HEK293 (cell line): ENCODE data around the gene IRF8.

Experiments used
- CTCF ChIA-PET: fragments of 350-600 bp; formaldehyde crosslinking; extraction: SDS; loops from one replicate; lab custom pipeline; 2021; ENCODE audit warnings: antibody characterized with exemption; lab: Yijun Ruan, JAX
- POLR2A ChIA-PET: fragments of 300-600 bp; formaldehyde crosslinking; extraction: SDS; loops from one replicate; lab custom pipeline; 2020; ENCODE audit warnings: antibody characterized with exemption, inconsistent platforms; lab: Yijun Ruan, JAX
- H3K27ac ChIP-seq: fragments of 200-500 bp; sonication (Bioruptor generic); 2 replicates; pipeline ENCODE4 v1.5.1; 2014; ENCODE audit warnings: low read depth, low read length, control low read depth, inconsistent platforms; ENCODE audit errors: extremely low read depth
- H3K36me3 ChIP-seq, 2 experiments: fragments of 200-500 bp in 1 of 2; sonication (Bioruptor generic) in 1 of 2; 1 replicate in 1 of 2; 2 replicates in 1 of 2; pipeline ENCODE4 v1.5.1; 2014 to 2017; ENCODE audit warnings: inconsistent platforms in 2 of 2, low read length in 2 of 2; ENCODE audit not compliant: control insufficient read depth in 2 of 2, insufficient read depth in 1 of 2
- H3K4me1 ChIP-seq: fragments of 200-500 bp; sonication (Bioruptor generic); 2 replicates; pipeline ENCODE4 v1.5.1; 2014; ENCODE audit warnings: mild to moderate bottlenecking, low read length, inconsistent platforms; ENCODE audit not compliant: control insufficient read depth, insufficient read depth
- H3K4me3 ChIP-seq: 2 replicates; pipeline ENCODE4 v1.5.1; 2011; ENCODE audit warnings: low read depth, mild to moderate bottlenecking, control low read depth, low read length, moderate library complexity
- H3K9me3 ChIP-seq: fragments of 200-500 bp; sonication (Bioruptor generic); 2 replicates; pipeline ENCODE4 v1.5.1; 2014; ENCODE audit warnings: low read depth, low read length, inconsistent platforms; ENCODE audit not compliant: control insufficient read depth, insufficient read depth
- PRDM1 ChIP-seq: fragments of 450-650 bp; formaldehyde crosslinking; IDR thresholded peaks from 2 replicates; pipeline ENCODE4; 2016; ENCODE audit warnings: missing biosample characterization, missing genetic modification characterization
- SP3 ChIP-seq: fragments of 450-650 bp; formaldehyde crosslinking; IDR thresholded peaks from 2 replicates; pipeline ENCODE4 v1.5.1; 2016; ENCODE audit warnings: missing biosample characterization, missing genetic modification characterization
- SP7 ChIP-seq: fragments of 450-650 bp; formaldehyde crosslinking; IDR thresholded peaks from 2 replicates; pipeline ENCODE4 v1.5.1; 2016; ENCODE audit warnings: missing biosample characterization, missing genetic modification characterization
- YY2 ChIP-seq: fragments of 450-650 bp; formaldehyde crosslinking; IDR thresholded peaks from 2 replicates; pipeline ENCODE4 v1.5.1; 2016; ENCODE audit warnings: missing biosample characterization, missing genetic modification characterization
- ZBTB8A ChIP-seq: fragments of 450-650 bp; formaldehyde crosslinking; IDR thresholded peaks from 2 replicates; pipeline ENCODE4 v1.5.1; 2016; ENCODE audit warnings: missing biosample characterization, missing genetic modification characterization
- ZFHX2 ChIP-seq: fragments of 450-650 bp; formaldehyde crosslinking; conservative IDR thresholded peaks from 2 replicates; pipeline ENCODE4 v1.5.1; 2016; ENCODE audit warnings: missing biosample characterization, missing genetic modification characterization
- ZNF157 ChIP-seq: fragments of 450-650 bp; formaldehyde crosslinking; IDR thresholded peaks from 2 replicates; pipeline ENCODE4 v1.5.1; 2016; ENCODE audit warnings: missing biosample characterization, missing genetic modification characterization
- ZNF202 ChIP-seq: fragments of 450-650 bp; formaldehyde crosslinking; IDR thresholded peaks from 2 replicates; pipeline ENCODE4 v1.5.1; 2016; ENCODE audit warnings: missing biosample characterization, missing genetic modification characterization, borderline replicate concordance
- ZNF24 ChIP-seq: fragments of 450-650 bp; formaldehyde crosslinking; IDR thresholded peaks from 2 replicates; pipeline ENCODE4 v1.5.1; 2016; ENCODE audit warnings: missing biosample characterization, missing genetic modification characterization
- ZNF302 ChIP-seq: fragments of 450-650 bp; formaldehyde crosslinking; IDR thresholded peaks from 2 replicates; pipeline ENCODE4 v1.5.1; 2016; ENCODE audit warnings: missing biosample characterization, missing genetic modification characterization, low read depth
- ZNF324 ChIP-seq: fragments of 450-650 bp; formaldehyde crosslinking; IDR thresholded peaks from 2 replicates; pipeline ENCODE4 v1.5.1; 2016; ENCODE audit warnings: missing biosample characterization, missing genetic modification characterization
- ZNF354C ChIP-seq: fragments of 450-650 bp; formaldehyde crosslinking; IDR thresholded peaks from 2 replicates; pipeline ENCODE4 v1.5.1; 2016; ENCODE audit warnings: missing biosample characterization, missing genetic modification characterization, low read depth, borderline replicate concordance
- ZNF426 ChIP-seq: fragments of 450-650 bp; formaldehyde crosslinking; IDR thresholded peaks from 2 replicates; pipeline ENCODE4 v1.5.1; 2017; ENCODE audit warnings: missing biosample characterization, missing genetic modification characterization, mild to moderate bottlenecking, inconsistent platforms, moderate library complexity
- ZNF433 ChIP-seq: fragments of 450-650 bp; formaldehyde crosslinking; IDR thresholded peaks from 2 replicates; pipeline ENCODE4 v1.5.1; 2016; ENCODE audit warnings: missing biosample characterization, missing genetic modification characterization, low read depth
- ZNF510 ChIP-seq: fragments of 450-650 bp; formaldehyde crosslinking; IDR thresholded peaks from 2 replicates; pipeline ENCODE4 v1.5.1; 2018; ENCODE audit warnings: mild to moderate bottlenecking, missing genetic modification characterization, missing biosample characterization; ENCODE audit not compliant: insufficient replicate concordance
- ZNF629 ChIP-seq: fragments of 450-650 bp; formaldehyde crosslinking; IDR thresholded peaks from 2 replicates; pipeline ENCODE4 v1.5.1; 2017; ENCODE audit warnings: missing biosample characterization, missing genetic modification characterization
- ZXDB ChIP-seq: fragments of 450-650 bp; formaldehyde crosslinking; IDR thresholded peaks from 2 replicates; pipeline ENCODE4 v1.5.1; 2016; ENCODE audit warnings: missing biosample characterization, missing genetic modification characterization
- TF ChIP-seq, protein P1 (sequence below): fragments of 450-650 bp; formaldehyde crosslinking; IDR thresholded peaks from 2 replicates; pipeline ENCODE4 v1.5.1; 2016; ENCODE audit warnings: missing biosample characterization, missing genetic modification characterization, borderline replicate concordance
- TF ChIP-seq, protein P2 (sequence below): fragments of 450-650 bp; formaldehyde crosslinking; IDR thresholded peaks from 2 replicates; pipeline ENCODE4 v1.5.1; 2016; ENCODE audit warnings: missing biosample characterization, missing genetic modification characterization, low read depth
- TF ChIP-seq, protein P3 (sequence below): fragments of 450-650 bp; formaldehyde crosslinking; IDR thresholded peaks from 2 replicates; pipeline ENCODE4 v1.5.1; 2016; ENCODE audit warnings: missing biosample characterization, missing genetic modification characterization
- TF ChIP-seq, protein P4 (sequence below): fragments of 450-650 bp; formaldehyde crosslinking; IDR thresholded peaks from 2 replicates; pipeline ENCODE4 v1.5.1; 2016; ENCODE audit warnings: missing biosample characterization, missing genetic modification characterization

Gene IRF8

DNA sequence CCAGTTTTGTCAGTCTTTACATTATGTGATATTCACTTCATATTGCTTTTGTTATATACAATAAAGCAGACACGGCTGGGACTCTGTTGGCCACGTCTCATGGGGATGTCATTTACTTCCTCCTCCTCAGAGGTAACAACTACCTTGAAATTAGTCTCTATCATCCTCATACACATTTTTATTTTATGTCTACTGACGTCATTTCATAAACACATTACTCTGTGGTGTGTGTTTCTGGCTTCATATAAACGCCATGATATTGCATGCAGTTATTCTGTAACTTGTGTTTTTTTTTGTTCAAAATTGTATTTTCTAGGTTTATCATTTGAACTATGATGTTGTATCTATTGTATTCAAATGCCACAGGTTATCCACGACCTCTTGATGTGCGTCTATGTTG, 13.4 kb upstream of the IRF8 start (continued):
- TF ChIP-seq ZNF157 (tag by site-specific recombination) (no peak), ZNF354C (tag by site-specific recombination) (no peak), ZBTB8A (tag by site-specific recombination) (no peak), ZNF202 (tag by site-specific recombination) (no peak), ZXDB (no peak)
- TF ChIP-seq, protein P1, sequence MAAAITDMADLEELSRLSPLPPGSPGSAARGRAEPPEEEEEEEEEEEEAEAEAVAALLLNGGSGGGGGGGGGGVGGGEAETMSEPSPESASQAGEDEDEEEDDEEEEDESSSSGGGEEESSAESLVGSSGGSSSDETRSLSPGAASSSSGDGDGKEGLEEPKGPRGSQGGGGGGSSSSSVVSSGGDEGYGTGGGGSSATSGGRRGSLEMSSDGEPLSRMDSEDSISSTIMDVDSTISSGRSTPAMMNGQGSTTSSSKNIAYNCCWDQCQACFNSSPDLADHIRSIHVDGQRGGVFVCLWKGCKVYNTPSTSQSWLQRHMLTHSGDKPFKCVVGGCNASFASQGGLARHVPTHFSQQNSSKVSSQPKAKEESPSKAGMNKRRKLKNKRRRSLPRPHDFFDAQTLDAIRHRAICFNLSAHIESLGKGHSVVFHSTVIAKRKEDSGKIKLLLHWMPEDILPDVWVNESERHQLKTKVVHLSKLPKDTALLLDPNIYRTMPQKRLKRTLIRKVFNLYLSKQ = no peak

DNA sequence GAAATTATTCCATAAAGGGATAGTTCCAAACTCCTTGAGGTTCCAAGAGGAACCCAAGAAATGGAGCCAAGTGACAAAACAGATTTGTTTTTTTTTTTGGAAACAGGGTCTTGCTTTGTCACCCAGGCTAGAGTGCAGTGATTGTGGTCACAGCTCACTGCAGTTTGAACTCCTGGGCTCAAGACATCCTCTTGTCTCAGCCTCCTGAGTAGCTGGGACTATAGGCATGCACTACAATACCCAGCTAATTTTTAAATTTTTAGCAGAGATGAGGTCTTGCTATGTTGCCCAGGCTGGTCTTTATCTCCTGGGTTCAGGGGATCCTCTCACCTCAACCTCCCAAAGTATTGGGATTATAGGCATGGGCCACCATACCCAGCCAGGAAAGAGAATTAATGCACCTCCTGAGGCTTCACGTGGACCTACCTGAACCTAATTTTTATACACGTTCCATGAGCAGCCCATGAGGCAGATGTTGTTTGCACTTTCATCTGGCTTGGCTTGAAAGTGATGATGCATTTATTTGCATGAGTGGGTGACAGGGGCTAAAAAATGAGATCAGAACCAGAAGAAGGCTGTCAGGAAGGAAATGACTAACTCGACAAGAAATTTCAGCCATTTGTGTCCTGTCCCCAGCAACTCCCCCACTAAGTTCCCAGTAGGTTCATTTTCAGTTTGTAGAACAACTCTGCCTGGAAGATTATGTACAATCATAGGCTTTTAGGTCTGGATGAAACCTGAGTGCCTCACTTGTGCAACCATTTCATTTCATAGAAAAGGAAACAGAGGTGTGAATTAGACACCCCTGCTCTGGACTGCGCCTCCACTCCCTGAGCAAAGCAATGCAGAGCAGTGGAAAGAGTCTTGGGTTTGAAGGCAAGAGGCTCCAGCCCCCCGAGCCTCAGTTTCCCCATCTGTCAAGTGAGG, 10.3 kb upstream of the IRF8 start:
- ChIA-PET CTCF (no interaction called here), POLR2A (no interaction called here)
- Histone ChIP-seq H3K4me3 (no peak overlapping the region), H3K4me1 (no peaks in the 10 kb centered on the region), H3K27ac (no peak overlapping the region), H3K9me3 (no peaks in the 10 kb centered on the region), H3K36me3 (no peaks in the 10 kb centered on the region)
- TF ChIP-seq YY2 = no peak
- TF ChIP-seq, protein P2, sequence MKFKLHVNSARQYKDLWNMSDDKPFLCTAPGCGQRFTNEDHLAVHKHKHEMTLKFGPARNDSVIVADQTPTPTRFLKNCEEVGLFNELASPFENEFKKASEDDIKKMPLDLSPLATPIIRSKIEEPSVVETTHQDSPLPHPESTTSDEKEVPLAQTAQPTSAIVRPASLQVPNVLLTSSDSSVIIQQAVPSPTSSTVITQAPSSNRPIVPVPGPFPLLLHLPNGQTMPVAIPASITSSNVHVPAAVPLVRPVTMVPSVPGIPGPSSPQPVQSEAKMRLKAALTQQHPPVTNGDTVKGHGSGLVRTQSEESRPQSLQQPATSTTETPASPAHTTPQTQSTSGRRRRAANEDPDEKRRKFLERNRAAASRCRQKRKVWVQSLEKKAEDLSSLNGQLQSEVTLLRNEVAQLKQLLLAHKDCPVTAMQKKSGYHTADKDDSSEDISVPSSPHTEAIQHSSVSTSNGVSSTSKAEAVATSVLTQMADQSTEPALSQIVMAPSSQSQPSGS (tag by site-specific recombination) = no peak
- 0 out of 2 replicates have a peak, but pooled peaks have one; percentile 6 for TF ChIP-seq ZFHX2 (tag by site-specific recombination)
- no peak for TF ChIP-seq ZNF354C (tag by site-specific recombination)

DNA sequence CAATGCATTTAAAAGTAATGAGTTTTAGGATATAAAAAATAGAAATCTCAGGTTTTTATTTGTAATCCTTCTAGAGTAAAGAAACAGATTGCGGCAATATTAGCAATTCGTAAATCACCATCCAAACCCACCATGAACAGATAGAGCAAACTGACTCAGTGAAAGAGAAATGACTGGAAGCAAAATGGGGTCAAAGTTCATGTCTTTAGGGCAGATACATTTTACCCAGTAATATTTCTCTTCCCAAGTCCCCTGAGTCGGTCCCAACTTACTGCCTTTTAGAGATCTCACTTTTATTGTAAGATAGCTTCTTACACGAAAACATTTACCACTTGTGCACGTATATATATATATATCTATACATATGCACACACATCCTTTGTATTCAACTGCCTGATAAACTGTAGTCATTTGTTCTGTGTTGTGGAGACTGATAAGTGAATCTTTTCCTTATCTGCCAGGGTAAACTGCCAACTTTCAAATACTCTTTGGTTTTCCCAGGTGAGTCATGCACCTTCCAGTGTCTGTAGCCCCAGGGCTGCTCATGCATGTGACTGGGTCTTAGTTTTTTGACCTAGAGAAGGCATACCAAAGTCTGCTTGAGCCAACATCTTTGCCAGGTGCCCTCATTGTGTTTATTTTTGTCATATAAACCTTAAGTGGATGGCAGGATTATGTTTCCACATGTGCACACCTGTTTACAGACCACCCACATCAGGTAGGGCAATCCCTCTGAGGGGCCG, 7.8 kb upstream of the IRF8 start:
- TF ChIP-seq ZNF302 (tag by site-specific recombination) (no peak), PRDM1 (peak; percentile 48)
- TF ChIP-seq, all 188 proteins: peak for 1
- CTCF ChIA-PET = interaction anchor here (0.6 kb wide), 1 partner anchor 214 kb away, joined by 8 read pairs; no protein-coding TSS in a partner anchor
- no peak overlapping the region for H3K4me3 ChIP-seq
- no peak overlapping the region for H3K27ac ChIP-seq
- no peaks in the 10 kb centered on the region for H3K9me3 ChIP-seq
- POLR2A ChIA-PET = no interaction called here
- H3K36me3 ChIP-seq = no peaks in the 10 kb centered on the region
- no peaks in the 10 kb centered on the region for H3K4me1 ChIP-seq

DNA sequence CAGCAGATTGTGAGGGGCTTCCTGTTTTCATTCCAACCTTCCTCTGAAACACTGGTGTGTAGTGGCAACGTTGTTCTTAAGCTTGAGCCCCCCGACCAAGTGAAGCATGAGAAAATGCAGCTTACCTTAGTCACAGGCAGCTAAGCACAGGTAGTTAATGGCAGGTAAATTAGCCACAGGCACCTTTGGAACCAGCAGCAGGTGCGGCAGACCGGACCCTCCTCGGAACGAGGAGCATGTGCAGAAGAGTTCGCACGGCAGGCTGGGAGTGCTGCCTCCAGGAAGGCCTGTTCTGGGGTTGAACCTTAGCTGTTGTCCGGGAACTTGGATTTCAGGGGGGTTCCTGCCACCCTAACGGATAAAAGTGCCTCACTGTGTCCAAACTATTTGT, 7.2 kb upstream of the IRF8 start:
- no peak overlapping the region for H3K27ac ChIP-seq
- no peaks in the 10 kb centered on the region for H3K36me3 ChIP-seq
- ChIA-PET POLR2A (no interaction called here), CTCF (interaction anchor here (0.6 to 0.7 kb wide), 2 partner anchors 141 to 214 kb away, joined by 3 to 8 read pairs; no protein-coding TSS in a partner anchor)
- no peak overlapping the region for H3K4me3 ChIP-seq
- H3K4me1 ChIP-seq = no peaks in the 10 kb centered on the region
- no peak for TF ChIP-seq ZNF510 (tag by site-specific recombination)
- no peak for TF ChIP-seq ZNF426 (tag by site-specific recombination)
- TF ChIP-seq ZNF629 (tag by site-specific recombination) = no peak
- no peak for TF ChIP-seq ZNF24 (tag by site-specific recombination)
- TF ChIP-seq, protein P3, sequence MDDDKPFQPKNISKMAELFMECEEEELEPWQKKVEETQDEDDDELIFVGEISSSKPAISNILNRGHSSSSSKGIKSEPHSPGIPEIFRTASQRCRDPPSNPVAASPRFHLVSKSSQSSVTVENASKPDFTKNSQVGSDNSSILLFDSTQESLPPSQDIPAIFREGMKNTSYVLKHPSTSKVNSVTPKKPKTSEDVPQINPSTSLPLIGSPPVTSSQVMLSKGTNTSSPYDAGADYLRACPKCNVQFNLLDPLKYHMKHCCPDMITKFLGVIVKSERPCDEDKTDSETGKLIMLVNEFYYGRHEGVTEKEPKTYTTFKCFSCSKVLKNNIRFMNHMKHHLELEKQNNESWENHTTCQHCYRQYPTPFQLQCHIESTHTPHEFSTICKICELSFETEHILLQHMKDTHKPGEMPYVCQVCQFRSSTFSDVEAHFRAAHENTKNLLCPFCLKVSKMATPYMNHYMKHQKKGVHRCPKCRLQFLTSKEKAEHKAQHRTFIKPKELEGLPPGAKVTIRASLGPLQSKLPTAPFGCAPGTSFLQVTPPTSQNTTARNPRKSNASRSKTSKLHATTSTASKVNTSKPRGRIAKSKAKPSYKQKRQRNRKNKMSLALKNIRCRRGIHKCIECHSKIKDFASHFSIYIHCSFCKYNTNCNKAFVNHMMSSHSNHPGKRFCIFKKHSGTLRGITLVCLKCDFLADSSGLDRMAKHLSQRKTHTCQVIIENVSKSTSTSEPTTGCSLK (tag by site-specific recombination) = no peak
- TF ChIP-seq ZNF324 (tag by site-specific recombination) = no peak
- TF ChIP-seq, protein P4, sequence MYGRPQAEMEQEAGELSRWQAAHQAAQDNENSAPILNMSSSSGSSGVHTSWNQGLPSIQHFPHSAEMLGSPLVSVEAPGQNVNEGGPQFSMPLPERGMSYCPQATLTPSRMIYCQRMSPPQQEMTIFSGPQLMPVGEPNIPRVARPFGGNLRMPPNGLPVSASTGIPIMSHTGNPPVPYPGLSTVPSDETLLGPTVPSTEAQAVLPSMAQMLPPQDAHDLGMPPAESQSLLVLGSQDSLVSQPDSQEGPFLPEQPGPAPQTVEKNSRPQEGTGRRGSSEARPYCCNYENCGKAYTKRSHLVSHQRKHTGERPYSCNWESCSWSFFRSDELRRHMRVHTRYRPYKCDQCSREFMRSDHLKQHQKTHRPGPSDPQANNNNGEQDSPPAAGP (tag by site-specific recombination) = no peak
- no peak for TF ChIP-seq SP7
- TF ChIP-seq SP3 = no peak
- no peak for TF ChIP-seq ZNF433 (tag by site-specific recombination)
- TF ChIP-seq, all 188 proteins: peak for 0
- no peaks in the 10 kb centered on the region for H3K9me3 ChIP-seq
